Endodermal cell (in vitro differentiated cells): ENCODE results near the gene LARP1. TPM values are rescaled to one million over a fixed set of nuclear protein-coding genes. Genes with fewer than 3 reads are reported as not detected.
A peak's percentile ranks its signal among the peaks of the same experiment; 100 is the strongest.

ENCODE experiments used
- DNase-seq: peaks from one replicate; pipeline ENCODE4 v3.0.0-alpha.2; 2017
- H3K27ac ChIP-seq: 2 replicates; pipeline ENCODE4 v1.5.1; 2013; ENCODE audit warnings: mild to moderate bottlenecking, low read depth, low read length, moderate library complexity
- H3K27me3 ChIP-seq: 2 replicates; pipeline ENCODE4 v1.6.1; 2013; ENCODE audit warnings: mild to moderate bottlenecking, low read length, moderate library complexity; ENCODE audit not compliant: insufficient read depth, control insufficient read depth, poor library complexity, severe bottlenecking
- H3K36me3 ChIP-seq: 2 replicates; pipeline ENCODE4 v1.7.0; 2013; ENCODE audit warnings: mild to moderate bottlenecking, low read length, moderate library complexity; ENCODE audit not compliant: control insufficient read depth, insufficient read depth
- H3K4me1 ChIP-seq: one replicate; pipeline ENCODE4 v1.7.0; 2013; ENCODE audit warnings: low read length; ENCODE audit not compliant: control insufficient read depth, insufficient read depth
- H3K4me3 ChIP-seq: 2 replicates; pipeline ENCODE4 v1.5.1; 2013; ENCODE audit warnings: mild to moderate bottlenecking, low read length, moderate library complexity
- H3K9ac ChIP-seq: 2 replicates; pipeline ENCODE4 v1.6.1; 2013; ENCODE audit warnings: mild to moderate bottlenecking, low read length, moderate library complexity; ENCODE audit not compliant: poor library complexity, severe bottlenecking; ENCODE audit errors: extremely low read depth
- H3K9me3 ChIP-seq: 2 replicates; pipeline ENCODE4 v1.6.1; 2013; ENCODE audit warnings: mild to moderate bottlenecking, low read length, moderate library complexity; ENCODE audit not compliant: control insufficient read depth
- H3K27ac Mint-ChIP-seq: 2 replicates; pipeline ENCODE4 v1.8.0; 2020; ENCODE audit warnings: mixed read lengths
- H3K27me3 Mint-ChIP-seq: 2 replicates; pipeline ENCODE4 v1.8.0; 2021; ENCODE audit warnings: mild to moderate bottlenecking, mixed read lengths; ENCODE audit not compliant: insufficient read depth
- H3K36me3 Mint-ChIP-seq: 2 replicates; pipeline ENCODE4 v1.8.0; 2020; ENCODE audit warnings: low read depth, mixed read lengths
- H3K4me1 Mint-ChIP-seq: 2 replicates; pipeline ENCODE4 v1.8.0; 2020; ENCODE audit warnings: mixed read lengths
- H3K4me3 Mint-ChIP-seq: 2 replicates; pipeline ENCODE4 v1.8.0; 2020; ENCODE audit warnings: mild to moderate bottlenecking, moderate library complexity, mixed read lengths
- H3K9me3 Mint-ChIP-seq: 2 replicates; pipeline ENCODE4 v1.8.0; 2020; ENCODE audit warnings: mild to moderate bottlenecking, mixed read lengths
- WGBS, 2 experiments: methylation state at CpG; one replicate each; pipeline versions ENCODE4 v1.1.5 to v1.1.7; 2013; ENCODE audit warnings: missing lambda C conversion rate in 2 of 2, mixed read lengths in 1 of 2; ENCODE audit not compliant: insufficient coverage in 1 of 2, insufficient read length in 1 of 2; 5-methylcytosine and 5-hydroxymethylcytosine counted together
- total RNA-seq, 2 donors: library from RNA; stranded (reverse); fragmentation: NEBNext Ultra II Directional in 1 of 2; extraction: Animal tissue kit (Norgen Biotek cat#: 25700) in 1 of 2; gene quantifications; 2 replicates in 1 of 2; 3 replicates in 1 of 2; pipeline ENCODE4 v1.2.1, GENCODE V29; 2021
- TF ChIP-seq, protein P1 (sequence below): fragments of 200-600 bp; sonication (generic); conservative IDR thresholded peaks from 2 replicates; pipeline ENCODE4 v1.5.0; 2021; ENCODE audit warnings: antibody characterized with exemption, mild to moderate bottlenecking

The LARP1 gene
- total RNA-seq, 2 donors from 2014 or later: 193 to 273 TPM

DNA sequence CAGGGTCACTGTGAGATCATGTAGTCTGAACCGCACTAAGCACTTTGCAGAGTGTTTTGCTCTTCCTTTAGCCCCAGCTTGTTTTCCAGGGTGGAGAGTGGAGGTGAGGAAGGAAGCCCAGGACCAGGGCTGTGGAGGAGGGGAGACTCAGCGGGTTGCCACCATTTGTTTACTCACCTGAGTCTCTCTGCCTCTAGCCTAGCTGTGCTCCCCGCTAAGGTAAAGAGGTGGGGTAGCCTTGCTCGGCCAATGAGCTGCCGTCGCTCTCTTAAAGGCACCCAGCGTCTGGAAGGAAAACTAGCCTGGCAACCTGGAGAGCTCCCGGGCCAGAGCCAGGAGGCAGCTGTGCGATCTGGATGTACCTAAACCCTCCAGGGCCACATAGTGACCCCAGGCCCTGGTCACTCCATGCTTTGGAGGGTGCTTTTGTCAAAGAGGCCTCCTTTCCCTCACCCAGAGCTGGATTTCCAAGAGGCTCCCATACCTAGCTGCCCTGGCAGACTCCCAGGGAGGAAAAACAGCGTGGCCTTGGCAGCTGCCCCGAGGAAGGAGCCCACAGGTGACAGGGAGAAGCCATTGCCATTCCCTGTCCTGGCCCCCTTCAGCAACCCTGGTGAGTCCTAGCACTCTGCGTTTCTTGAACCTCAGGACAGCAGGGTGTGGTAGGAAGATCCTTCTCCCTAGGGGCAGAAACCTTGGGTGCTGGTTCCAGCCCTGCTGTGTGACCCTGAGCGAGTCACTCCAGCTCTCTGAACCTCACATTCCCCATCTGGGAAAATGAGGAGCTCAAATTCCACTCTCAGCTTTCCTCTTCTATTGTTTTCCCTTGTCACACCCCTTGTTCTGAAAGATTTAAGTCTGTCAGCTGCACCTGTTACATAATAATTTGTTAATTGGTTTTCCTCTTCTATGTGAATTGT is 42.4 kb upstream of the LARP1 start:
- Mint-ChIP-seq H3K4me3 (peak overlapping the region; percentile 53), H3K36me3 (no peaks in the 10 kb centered on the region), H3K4me1 (peaks cover 57% of the 10 kb centered on the region), H3K9me3 (no peaks in the 10 kb centered on the region), H3K27ac (peak overlapping the region; percentile 64), H3K27me3 (no peaks in the 10 kb centered on the region)
- Histone ChIP-seq H3K36me3 (no peaks in the 10 kb centered on the region), H3K9ac (peak overlapping the region; percentile 40), H3K4me3 (peak overlapping the region; percentile 73), H3K4me1 (peaks cover 13% of the 10 kb centered on the region), H3K27ac (no peak overlapping the region), H3K27me3 (no peaks in the 10 kb centered on the region), H3K9me3 (no peaks in the 10 kb centered on the region)
- 20 to 24% methylated on average over 10 to 13 of the region's 13 CpGs for WGBS, 2 experiments
- DNase-seq: peak; percentile 96
- TF ChIP-seq, protein P1, sequence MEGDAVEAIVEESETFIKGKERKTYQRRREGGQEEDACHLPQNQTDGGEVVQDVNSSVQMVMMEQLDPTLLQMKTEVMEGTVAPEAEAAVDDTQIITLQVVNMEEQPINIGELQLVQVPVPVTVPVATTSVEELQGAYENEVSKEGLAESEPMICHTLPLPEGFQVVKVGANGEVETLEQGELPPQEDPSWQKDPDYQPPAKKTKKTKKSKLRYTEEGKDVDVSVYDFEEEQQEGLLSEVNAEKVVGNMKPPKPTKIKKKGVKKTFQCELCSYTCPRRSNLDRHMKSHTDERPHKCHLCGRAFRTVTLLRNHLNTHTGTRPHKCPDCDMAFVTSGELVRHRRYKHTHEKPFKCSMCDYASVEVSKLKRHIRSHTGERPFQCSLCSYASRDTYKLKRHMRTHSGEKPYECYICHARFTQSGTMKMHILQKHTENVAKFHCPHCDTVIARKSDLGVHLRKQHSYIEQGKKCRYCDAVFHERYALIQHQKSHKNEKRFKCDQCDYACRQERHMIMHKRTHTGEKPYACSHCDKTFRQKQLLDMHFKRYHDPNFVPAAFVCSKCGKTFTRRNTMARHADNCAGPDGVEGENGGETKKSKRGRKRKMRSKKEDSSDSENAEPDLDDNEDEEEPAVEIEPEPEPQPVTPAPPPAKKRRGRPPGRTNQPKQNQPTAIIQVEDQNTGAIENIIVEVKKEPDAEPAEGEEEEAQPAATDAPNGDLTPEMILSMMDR: no peak

DNA sequence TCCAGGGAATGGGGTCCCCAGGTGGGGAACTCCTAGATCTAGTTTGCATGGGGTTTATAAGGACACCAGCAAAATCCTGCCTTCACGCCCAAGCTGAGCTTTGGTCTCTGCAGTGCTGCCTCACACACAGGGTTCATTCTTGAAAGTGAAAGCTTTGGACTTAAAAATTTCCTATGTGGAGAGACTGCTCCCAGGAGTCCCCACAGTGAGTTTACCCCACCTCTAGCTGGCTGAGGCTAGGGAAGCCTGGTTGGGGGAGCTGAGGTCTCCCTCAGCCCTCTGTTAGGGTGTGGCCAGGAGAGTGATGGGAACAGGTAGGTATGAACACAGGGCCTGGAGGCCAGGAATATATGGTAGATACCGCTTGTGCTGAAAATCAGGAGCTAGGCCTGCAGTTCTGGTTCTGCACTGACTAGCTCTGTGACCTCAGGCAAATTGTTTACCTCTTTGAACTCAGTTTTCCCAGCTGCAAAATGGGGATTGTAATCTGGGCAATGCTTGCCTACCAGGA is 41.5 kb upstream of the LARP1 start:
- peak overlapping the region; percentile 64 for H3K27ac Mint-ChIP-seq
- no peaks in the 10 kb centered on the region for H3K9me3 Mint-ChIP-seq
- no peaks in the 10 kb centered on the region for H3K27me3 ChIP-seq
- H3K27ac ChIP-seq: no peak overlapping the region
- WGBS, 2 experiments: 70 to 71% methylated on average over 1 to 2 of the region's 2 CpGs
- peaks cover 13% of the 10 kb centered on the region for H3K4me1 ChIP-seq
- no peak overlapping the region for H3K9ac ChIP-seq
- peak overlapping the region; percentile 53 for H3K4me3 Mint-ChIP-seq
- no peaks in the 10 kb centered on the region for H3K36me3 ChIP-seq
- H3K4me1 Mint-ChIP-seq: peaks cover 53% of the 10 kb centered on the region
- DNase-seq: peak; percentile 67
- H3K36me3 Mint-ChIP-seq: peaks cover 6% of the 10 kb centered on the region
- H3K27me3 Mint-ChIP-seq: no peaks in the 10 kb centered on the region
- TF ChIP-seq, protein P1: no peak
- H3K9me3 ChIP-seq: no peaks in the 10 kb centered on the region
- H3K4me3 ChIP-seq: peak overlapping the region; percentile 73

DNA sequence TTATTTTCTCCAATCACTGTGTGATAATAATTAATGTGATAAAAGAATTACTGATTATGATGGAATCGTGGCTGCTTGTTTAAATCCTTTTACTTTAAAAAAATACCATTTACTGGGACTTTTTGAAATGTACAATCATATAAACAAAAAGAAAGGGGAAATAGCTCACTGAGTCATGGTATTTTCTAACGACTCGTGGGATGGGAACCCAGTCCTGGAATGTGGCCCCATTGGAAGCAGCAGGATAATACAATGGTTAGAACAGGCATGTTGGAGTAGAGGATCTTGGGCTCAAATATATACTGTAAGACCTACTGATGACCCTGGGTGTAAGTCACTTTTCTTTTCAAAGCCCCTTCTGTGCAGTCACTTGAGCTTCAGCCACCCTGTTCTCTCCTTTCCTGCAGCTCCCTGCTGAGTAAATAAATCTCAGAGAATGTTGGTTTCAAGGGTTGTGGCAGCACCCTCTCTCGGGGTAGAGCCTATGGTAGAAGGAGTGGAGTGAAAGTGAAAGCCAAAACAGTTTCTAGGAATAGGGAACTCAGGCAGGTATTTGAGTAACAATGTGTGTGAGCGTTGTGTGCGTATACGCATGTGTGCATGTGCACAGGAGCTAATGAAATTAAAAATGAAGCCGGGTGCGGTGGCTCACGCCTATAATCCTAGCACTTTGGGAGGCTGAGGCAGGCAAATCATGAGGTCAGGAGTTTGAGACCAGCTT is 40.8 kb upstream of the LARP1 start:
- 89 to 91% methylated on average over 8 to 9 of the region's 10 CpGs for WGBS, 2 experiments
- H3K4me3 Mint-ChIP-seq: peak overlapping the region; percentile 53

More for the DNA sequence above, 40.8 kb upstream of the LARP1 start:
- Mint-ChIP-seq H3K36me3 (peaks cover 6% of the 10 kb centered on the region), H3K4me1 (peaks cover 48% of the 10 kb centered on the region), H3K27ac (peak overlapping the region; percentile 74), H3K9me3 (no peaks in the 10 kb centered on the region), H3K27me3 (no peaks in the 10 kb centered on the region)
- H3K9me3 ChIP-seq: no peaks in the 10 kb centered on the region
- peak overlapping the region; percentile 73 for H3K4me3 ChIP-seq
- H3K27ac ChIP-seq: no peak overlapping the region
- no peak overlapping the region for H3K9ac ChIP-seq
- H3K36me3 ChIP-seq: no peaks in the 10 kb centered on the region
- no peaks in the 10 kb centered on the region for H3K27me3 ChIP-seq
- TF ChIP-seq, protein P1: no peak
- H3K4me1 ChIP-seq: peaks cover 13% of the 10 kb centered on the region
- no peak for DNase-seq
